Activated T-cell treated with anti-CD3 and anti-CD28 coated beads for 24 hours (primary cell): ENCODE measurements around the gene DAPP1.
"Not testable (repeated sequence)": the region's sequence is repeated elsewhere in the genome, so short reads cannot be mapped to it uniquely, and the experiment has no call there.

Experiments used
- DNase-seq: peaks from one replicate; pipeline ENCODE4 v3.0.0-alpha.2; 2020; ENCODE audit warnings: low read depth

The DAPP1 gene

DNA sequence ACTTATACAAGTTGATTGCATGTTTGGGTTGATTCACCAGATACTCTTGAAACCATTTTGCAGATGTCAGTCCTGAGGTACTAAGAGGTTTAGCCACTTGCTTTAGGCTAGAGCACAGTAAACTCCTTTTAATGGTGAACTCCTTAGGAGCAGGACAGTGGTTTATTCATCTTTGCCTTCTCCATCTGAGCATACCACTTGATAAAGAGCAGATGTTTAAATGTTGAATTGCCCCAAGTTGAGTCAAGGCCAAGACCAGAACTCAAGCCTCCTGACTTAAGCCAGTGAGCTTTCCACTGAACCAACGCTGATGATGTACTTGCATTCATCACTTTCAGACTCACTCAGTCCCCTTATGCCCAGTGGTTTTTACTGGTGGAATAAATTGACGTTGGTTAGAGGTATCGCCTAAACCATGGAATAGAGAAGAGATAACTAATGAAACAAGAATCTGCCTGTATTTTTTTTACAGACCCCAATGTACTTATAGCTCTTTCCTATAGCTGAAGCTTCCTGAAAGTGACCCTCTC is 7.5 kb downstream of the DAPP1 start:
- no peak for DNase-seq

DNA sequence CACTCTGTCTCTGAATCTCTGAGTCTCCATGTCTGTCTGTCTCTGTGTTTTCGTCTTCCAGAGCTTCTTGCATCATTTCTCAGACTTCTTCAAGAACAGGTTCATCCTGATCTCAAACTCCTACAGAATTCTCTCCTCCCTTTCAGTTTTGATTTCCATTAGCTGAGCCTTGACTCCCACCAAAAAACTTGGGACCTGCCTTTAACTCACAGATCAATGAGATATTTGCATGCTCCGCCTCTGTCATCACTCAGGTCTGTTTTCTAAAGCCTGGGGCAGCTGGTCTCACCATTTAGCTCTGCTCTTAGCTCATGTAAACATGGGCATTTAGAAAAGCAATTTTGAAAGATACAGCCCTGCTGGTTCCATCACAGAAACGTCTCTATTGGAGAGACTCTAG is 8.6 kb downstream of the DAPP1 start:
- DNase-seq = no peak

DNA sequence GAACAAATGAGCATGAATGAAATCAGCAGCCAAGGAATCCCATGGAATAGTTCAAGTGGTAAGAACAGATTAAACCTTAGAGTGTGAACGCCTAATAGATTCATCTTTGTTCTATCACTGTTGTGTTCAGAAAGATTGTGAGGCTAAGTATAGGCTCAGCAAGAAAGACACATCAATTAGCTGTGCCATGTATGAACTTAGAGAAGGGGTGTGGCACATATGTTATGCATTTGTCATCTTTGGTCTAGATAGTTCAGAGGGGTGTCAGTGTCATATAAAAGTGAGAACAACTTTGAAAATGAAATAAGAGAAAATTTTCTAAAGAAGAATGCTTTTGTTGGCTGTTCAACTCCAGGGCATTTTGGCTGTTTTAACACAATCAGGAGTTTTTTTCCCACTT is 9.4 kb downstream of the DAPP1 start:
- DNase-seq = no peak

DNA sequence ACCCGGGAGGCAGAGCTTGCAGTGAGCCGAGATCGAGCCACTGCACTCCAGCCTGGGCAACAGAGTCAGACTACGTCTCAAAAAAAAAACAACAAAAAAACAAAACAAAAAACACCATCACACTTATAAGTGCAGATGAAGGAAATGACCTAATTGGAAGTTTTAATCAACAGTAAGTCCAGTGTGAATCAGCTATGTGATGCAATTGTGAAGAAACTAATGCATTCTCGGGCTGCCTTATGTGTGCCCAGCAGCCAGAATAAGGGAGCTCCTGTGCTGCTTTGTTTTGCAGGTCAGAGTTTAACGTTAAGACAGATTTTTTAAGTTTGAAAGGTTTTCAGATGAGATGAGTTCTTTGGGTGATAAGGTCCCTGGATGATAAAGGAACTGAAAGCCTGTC is 10.8 kb downstream of the DAPP1 start:
- DNase-seq = no peak

- DNase-seq = no peak
Observed at GRCh38 chr4:99827857-99828256, 11.2 kb downstream of the DAPP1 start.

GRCh38 chr4:99828477-99828876 is 11.8 kb downstream of the DAPP1 start:
- DNase-seq = no peak

GRCh38 chr4:99830051-99830450 is 13.4 kb downstream of the DAPP1 start:
- not testable (repeated sequence) for DNase-seq

GRCh38 chr4:99832321-99832720 is 15.7 kb downstream of the DAPP1 start:
- DNase-seq = no peak

DNA sequence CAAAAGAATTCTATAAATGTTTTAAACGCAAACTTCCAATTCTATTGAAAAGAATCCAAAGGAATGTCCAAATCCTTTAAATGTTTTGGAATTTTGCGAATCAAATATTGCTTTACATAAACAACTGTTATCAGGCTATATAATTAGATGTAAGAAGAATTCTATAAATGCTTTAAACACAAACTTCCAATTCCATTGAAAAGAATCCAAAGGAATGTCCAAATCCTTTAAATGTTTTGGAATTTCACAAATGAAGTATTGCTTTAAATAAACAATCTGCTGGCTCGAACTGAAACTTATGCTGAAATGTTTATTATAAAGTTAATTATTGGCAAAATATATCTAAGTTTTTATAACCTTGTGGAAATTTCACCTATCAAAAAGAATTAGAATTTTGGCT is 16.1 kb downstream of the DAPP1 start:
- no peak for DNase-seq

- DNase-seq = no peak
Observed at GRCh38 chr4:99833756-99834155, 17.1 kb downstream of the DAPP1 start.

GRCh38 chr4:99834569-99834968 is 17.9 kb downstream of the DAPP1 start:
- no peak for DNase-seq

GRCh38 chr4:99835942-99836341 is 19.3 kb downstream of the DAPP1 start:
- DNase-seq = no peak

GRCh38 chr4:99838927-99839326 is 22.3 kb downstream of the DAPP1 start:
- DNase-seq = no peak

DNA sequence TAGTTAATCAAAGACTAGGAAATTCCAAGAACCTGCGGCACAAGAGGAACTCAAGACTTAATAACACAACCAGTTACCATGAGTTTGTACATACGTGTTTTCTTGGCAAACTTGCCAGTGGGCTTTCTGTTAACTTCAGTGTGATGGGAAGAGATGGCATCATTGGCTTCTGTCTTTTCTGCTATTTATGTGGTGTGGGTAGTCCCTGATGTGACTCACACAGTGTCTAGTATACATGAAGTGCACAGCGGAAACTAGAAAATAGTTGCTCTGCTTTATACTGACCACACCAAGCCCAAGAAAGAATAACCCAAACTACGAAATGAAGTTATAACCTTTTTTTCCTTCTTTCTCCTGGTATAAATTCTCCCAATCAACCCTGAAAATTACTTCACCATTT is 24.5 kb downstream of the DAPP1 start:
- no peak for DNase-seq

- no peak for DNase-seq
Observed at GRCh38 chr4:99843413-99843812, 26.8 kb downstream of the DAPP1 start.

DNA sequence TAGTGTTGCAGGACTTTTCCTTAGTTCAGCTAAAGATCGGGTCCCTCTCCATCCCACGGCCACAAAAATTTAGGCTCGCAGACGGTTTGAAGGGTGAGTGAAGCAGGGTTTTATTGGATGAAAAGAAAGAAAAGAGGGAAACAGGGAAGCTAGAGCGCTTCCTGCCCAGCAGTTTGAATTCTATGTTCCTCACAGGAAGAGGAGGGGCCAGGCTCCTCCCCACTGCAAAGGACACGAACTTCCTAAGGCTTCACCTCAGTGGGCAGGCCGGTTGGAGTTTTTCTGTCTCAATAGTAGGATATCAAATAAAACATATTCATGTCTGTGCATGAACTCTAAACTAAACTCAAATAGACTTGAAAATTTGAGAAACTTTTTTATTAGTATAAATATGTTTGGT is 27.4 kb downstream of the DAPP1 start:
- DNase-seq = no peak

DNA sequence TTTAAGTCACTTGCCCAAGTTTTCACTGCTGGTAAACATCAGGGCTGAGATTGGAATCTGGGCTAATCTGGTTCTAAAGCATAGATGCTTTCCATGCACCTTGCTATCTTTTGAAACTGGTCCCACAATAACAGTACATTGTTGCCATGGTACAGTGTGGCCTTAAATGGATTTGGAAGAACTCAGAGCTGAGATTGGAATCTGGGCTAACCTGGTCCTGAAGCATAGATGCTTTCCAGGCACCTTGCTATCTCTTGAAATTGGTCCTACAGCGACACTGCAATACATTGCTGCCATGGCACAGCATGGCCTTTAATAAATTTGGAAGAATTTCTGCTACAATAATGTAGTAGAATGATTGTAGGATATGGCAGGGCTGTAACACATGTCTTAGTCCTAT is 28.6 kb downstream of the DAPP1 start:
- DNase-seq = no peak

- DNase-seq = no peak
Observed at GRCh38 chr4:99845708-99846469, 29.3 kb downstream of the DAPP1 start.

- DNase-seq = no peak
Observed at GRCh38 chr4:99846891-99847290, 30.3 kb downstream of the DAPP1 start.

- no peak for DNase-seq
Observed at GRCh38 chr4:99847362-99847976, 30.8 kb downstream of the DAPP1 start.

- no peak for DNase-seq
Observed at GRCh38 chr4:99848591-99849001, 32.0 kb downstream of the DAPP1 start.

- DNase-seq = no peak
Observed at GRCh38 chr4:99852199-99852749, 35.6 kb downstream of the DAPP1 start.

DNA sequence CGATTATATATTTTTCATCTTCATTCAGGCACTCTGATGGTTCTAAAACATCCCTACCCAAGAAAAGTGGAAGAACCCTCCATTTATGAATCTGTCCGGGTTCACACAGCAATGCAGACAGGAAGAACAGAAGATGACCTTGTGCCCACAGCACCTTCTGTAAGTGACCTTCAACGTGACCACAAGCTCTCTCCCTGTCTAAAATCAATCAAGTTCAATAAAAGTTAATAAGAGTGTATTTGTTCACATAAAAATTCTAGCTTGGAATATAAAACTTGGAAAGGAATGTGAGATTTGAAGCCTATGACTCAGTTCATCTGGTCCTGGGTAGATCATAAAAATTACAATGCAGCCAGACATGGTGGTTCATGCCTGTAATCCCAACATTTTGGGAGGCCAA is 36.6 kb downstream of the DAPP1 start:
- DNase-seq = no peak
